Cortex of kidney (tissue), 1 donor: ENCODE data around the gene CROCC2.
"Not testable (repeated sequence)": the region's sequence is repeated elsewhere in the genome, so short reads cannot be mapped to it uniquely, and the experiment has no call there.

Experiments
- DNase-seq: peaks from one replicate; lab custom pipeline; 2025; lab: John Stamatoyannopoulos, UW

The CROCC2 gene

DNA sequence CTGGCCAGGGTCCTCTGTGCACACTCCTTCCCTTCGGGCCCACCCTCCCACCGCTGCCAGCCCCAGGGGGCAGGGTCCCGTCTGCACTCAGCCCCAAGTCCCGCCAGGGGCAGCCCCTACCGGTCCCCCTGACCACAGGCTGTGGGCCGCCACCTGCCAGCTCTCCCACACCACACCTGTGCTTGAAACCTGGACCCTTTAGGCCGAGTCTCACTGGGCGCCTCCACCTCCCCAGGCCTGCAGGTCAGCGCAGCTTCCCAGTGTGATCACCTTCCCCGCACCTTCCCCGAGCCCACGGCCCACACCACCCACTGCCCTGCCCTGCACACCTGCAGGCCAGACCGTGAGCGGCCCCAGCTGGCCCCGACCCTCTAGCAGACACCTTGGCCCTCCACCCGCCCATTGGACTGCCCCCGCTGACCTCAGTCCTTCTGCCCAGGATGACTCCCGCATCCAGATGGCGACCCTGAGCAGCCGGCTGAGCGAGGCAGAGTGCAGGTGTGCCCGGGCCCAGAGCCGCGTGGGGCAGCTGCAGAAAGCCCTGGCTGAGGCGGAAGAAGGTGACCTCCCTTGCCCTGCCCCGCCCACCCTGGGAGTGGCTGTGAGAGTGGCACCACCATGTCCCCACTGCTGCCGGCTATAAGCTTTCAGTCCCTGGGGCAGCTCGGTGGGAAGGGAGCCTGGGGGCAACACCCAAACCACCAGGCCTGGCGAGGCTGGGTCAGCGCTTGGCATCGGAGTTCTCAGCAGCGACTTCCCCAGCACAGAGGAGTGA, 61.0 kb downstream of the CROCC2 start:
- no peak for DNase-seq

DNA sequence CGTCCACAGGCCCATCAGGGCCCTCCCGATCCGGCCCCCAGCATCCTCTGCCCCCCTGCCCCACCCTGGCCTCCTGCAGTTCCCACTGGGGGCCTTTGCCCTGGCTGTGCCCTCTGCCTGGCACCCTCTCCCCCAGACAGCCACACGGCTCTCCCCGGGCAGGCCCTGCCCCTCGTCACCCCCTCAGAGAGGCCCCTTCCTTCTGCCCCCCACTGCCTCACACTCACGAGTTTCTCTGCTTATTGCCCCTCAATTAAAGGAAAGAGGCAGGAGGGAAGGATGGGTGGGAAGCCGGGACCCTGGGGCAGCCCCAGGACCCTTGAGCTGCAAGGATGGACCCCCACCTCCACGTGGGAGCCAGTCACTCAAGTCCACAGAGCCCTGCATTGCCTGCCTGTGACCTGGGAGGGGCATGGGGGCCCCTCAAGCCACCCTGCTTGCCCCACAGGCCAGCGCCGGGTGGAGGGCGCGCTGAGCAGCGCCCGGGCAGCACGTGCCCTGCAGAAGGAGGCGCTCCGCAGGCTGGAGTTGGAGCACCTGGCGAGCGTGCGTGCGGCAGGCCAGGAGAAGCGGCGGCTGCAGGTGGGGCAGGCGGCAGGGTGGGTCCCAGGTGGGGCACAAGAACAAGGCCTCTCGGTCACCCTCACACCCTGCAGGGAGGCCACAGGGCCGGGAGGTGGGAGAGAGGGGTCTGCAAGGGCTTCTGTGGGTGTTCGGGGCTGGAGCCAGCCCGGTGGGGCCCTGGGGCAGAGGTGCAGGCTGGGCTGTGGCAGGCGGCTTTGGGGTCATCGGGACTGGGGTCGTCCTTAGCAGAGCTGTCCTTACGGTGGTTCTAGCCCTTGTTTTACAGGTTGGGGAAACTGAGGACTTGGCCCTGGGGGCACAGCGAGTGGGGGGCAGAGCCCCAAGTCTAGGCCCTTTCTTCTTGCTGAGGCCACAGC, 61.8 kb downstream of the CROCC2 start:
- no peak for DNase-seq

DNA sequence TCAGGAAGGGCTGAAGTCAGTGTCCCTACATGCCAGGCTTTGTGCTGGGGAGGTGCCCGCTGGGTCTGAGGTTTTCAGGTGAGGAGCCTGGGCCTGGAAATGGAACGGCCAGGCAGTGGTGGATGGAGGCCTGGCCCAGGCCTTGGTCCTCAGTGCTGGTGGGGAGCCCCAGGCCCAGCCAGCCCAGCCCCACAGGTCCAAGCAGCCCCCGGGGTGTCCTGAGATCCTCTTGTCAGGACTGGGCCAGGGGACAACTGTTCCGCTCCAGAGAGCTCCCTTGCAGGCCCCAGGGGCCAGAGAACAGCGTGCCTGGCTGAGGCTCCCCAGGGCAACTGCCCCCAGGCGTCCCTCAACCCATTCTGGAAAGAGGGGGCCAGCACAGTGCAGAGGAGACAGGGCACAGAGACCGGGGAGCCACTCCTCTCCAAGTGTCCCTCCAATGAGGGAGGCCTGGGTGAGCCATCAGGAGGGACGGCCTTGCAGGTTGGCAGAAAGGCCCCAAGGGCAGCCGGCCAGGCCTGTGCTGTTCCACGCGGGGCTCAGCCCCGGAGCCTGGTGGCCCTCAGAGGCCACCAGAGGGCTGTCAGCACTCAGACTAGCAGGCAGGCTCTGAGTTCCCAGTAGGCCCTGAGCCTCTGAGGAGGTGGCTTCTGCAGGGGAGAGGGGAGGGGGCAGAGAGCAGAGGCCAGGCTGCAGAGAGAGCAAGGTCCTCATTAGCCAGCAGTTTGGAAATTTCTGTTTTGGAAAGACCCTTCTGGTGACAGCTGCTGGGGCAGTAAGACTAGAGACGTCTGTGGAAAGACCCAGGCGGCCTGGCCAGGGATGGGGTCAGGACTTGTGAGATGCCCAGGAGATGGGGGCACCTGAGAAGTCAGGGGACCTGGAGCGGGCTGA, 62.8 kb downstream of the CROCC2 start:
- DNase-seq, result no peak

GRCh38 chr2:240970104-240970503, 64.0 kb downstream of the CROCC2 start:
- no peak for DNase-seq

GRCh38 chr2:240970816-240971215, 64.7 kb downstream of the CROCC2 start:
- DNase-seq, result no peak

DNA sequence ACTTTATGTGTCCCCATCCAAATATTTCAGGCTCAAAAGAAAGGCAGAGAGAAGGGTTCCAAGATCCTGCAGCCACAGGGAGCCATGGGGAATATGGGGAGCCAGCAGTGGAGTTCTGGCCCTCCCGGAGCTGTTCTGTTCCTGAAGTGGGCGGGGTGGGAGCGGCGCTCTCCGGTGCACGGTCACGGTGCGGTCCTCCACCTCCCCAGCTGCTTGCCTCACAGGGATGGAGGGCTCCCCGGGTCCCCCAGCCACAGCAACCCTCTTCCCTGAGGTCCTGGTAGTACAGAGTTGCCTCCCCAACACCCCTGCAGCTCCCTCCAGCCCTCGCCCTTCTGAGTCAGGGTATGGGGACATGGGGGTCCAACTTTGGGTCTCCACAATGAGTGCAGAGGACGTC, 66.1 kb downstream of the CROCC2 start:
- no peak for DNase-seq

DNA sequence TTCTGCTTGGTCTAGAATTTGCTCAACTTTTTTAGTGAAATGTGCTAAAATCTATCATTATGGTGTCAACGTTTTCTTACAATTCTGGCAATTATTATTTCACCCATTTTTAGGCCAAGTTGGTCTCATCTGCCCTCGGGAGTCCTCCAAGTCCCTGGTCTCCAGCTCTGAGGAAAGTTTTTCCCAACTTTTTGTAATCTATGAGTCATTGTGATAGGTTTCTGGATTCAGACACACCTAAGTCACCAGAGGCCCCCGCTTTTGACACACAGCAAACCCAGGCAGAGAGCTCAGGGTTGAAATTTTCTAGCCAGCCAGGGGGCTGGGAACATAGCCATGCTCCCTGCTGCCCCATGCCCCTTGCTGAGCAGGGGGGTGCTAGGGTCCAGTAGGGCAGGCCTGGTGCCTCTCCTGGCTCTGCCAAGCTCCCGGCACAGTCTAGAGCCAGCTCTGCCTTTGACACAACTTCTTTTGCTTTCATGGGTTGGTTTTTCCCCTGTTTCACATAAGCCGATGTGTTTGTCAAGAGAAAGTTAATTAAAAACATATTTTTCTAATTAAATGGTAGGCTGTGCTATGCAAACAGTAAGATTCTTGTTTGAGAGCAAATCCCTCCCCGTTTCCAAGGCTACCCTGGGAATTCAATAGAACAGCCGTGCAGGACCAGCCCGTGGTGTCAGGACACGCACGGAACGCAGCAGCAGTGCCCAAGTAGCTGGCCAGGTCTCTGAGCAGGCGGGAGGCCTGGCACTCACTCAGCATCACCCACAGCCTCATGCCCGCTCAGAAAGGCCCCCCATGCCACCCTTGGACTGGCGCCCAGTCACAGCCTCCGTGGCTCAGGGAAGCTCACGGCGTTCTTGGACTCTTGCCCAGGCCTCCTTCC, 66.7 kb downstream of the CROCC2 start:
- no peak for DNase-seq

DNA sequence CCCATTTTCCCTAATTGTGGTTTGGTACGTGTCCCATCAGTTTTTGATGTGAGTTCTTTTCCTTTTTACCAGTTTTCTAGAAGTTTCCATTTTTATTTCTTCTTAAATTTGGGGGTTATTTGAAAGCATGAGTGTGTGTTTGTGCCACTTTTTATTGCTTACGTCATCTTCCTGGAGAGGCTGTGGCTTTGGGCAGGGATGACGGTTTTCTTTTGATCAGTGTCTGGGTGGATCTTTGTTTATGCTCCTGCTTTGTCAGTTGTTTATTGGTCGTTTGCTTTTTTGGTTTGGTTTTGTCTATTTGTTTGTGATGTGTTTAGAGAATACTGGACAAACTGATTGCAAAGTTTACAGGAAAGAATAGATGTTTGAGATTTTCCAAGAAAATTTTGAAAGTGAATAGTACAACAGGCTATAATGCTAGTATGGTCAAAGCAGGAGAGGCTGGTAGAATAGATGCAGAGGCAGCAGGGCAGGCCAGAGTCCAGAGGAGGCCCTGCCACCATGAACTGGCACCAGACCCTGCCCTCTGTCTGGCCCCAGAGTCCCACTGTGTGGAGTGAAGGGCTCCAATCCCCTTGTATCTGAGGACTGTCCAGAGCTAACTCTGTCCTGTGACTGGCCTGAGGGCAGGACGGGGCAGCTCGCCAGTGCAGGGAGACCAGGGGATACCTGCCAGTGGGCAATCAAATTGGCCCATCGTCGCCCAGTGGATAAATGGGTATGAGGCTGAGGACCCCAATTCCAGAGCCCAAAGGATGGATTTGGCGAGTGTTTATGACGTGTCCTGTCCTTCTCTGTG, 68.8 kb downstream of the CROCC2 start:
- DNase-seq, result no peak

GRCh38 chr2:240975903-240976302, 69.8 kb downstream of the CROCC2 start:
- not testable (repeated sequence) for DNase-seq

DNA sequence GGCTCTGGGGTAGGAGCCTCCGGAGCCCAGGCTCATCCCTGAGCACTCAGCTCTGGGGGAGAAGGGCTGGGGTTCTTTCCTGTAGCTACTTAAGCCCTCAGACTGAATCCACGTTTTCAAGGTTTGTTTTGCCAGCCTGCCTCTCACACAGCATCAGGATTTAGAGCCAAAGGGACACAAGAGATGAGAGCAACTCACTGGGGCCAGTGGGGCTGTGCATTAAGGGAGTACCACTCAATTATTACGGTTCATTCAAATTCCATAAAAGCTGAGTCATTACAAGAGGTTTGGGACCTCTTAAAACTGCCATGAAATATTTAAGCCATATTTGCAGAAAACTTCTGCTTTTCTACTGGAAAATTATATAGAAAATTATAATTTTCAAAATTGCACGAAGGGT, 75.1 kb downstream of the CROCC2 start:
- DNase-seq, result no peak

GRCh38 chr2:240981871-240982800, 76.0 kb downstream of the CROCC2 start:
- DNase-seq, result no peak

DNA sequence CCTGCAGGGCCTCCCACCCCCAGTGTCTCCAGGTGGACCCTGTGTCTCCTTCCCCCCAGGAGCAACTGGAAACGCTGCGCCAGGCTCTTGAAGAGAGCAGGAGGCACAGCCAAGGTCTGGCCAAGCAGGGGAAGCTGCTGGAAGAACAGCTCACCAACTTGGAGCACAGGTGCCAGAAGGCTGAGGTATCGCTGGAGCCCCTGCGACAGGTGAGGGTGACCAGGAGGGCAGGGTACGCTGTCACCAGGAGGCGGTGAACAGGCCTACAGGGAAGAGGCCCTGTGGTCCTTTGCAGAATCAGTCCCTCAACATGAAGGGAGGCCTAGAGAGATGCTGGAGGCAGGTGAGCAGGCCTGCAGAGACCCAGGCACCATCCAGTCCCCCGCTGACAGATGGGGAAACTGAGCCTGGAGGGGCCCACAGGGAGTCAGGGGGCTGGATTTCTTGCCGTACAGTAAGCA, 76.7 kb downstream of the CROCC2 start:
- no peak for DNase-seq

GRCh38 chr2:240983361-240983995, 77.3 kb downstream of the CROCC2 start:
- no peak for DNase-seq

GRCh38 chr2:240983996-240984498, 77.9 kb downstream of the CROCC2 start:
- no peak for DNase-seq

DNA sequence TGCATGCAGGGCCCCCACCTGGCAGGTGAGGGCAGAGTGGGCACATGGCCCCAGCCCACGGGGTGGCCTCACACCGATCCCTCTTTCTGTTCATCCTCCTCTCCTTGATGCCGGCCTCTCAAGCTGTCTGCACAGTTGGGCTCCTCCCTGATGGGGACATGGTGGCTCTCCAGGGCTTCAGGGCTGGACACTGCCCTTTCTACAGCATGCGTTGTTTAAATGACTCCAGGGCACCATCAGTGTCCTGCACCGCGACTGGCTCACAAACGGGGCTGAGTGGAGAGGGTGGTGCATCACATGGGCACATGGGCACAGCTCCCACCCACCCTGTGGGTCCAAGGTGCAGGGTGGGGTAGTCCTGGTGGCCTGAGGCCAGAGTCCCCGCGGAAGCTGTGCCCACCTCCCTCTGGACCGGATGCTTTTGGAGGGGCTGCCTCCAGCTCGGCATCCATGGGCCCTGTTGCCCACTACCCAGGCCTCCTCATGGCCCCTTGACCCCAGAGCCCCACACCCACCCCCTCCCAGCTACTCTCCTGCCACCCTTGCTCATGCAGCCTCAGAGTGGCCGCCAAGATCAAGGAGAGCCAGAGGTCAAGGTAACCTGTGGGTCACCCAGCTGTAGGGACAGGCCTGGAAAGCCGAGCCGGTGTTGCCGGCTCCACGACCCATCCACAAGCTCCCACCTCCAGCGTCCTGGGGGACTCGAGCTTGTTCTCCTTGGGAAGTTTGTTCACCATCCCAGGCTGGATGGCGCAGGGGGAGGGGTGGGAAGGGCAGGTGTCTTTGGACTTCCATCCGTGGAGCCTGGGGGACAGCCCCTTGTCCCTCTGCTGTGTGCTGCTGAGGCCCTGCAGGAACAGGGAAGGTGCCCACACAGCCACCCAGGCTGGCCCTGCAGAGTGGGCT, 80.0 kb downstream of the CROCC2 start:
- no peak for DNase-seq

GRCh38 chr2:240986787-240987411, 80.8 kb downstream of the CROCC2 start:
- no peak for DNase-seq

DNA sequence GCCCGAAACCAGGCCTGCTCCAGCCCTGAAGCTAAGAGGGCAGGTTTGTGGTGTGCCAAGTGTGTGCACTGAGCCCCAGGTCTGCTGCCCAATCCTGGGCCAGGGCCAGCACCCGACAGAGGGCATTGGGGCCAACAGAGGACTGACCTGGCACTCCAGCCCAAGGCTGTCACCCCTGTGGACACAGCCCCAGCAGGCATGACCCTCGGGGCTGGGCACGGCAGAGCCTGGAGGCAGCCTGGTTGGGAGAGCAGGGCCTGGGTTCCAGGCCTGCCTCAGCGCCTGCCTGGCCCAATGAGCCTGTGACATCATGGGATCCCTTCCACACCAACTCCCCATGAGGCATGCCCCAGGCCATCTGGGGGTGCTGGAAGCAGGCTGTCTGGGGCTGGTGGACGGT, 81.5 kb downstream of the CROCC2 start:
- DNase-seq, result no peak
